T-helper 17 cell (primary cell): ENCODE data around the gene CCDC187. TPM values are rescaled to one million over a fixed set of nuclear protein-coding genes. Genes with fewer than 3 reads are reported as not detected.

ENCODE experiments used
- ATAC-seq: fragments of 150-1000 bp; cut with Tn5 transposase; 2 replicates; pipeline ENCODE4 v1.10.0; 2021; ENCODE audit warnings: mild to moderate bottlenecking, moderate library complexity
- DNase-seq, 3 donors: peaks; one replicate each; pipeline versions ENCODE4 v3.0.0 to v3.0.0-alpha.2; 2020 to 2021
- H3K9me3 ChIP-seq: one replicate; pipeline ENCODE4 v1.7.0; 2013; ENCODE audit warnings: low read length, mild to moderate bottlenecking; ENCODE audit not compliant: control insufficient read depth, poor library complexity, severe bottlenecking
- H3K27ac Mint-ChIP-seq: one replicate; pipeline ENCODE4 v1.8.0; 2022; ENCODE audit warnings: mild to moderate bottlenecking, moderate library complexity, mixed read lengths
- H3K27me3 Mint-ChIP-seq: one replicate; pipeline ENCODE4 v1.8.0; 2022; ENCODE audit warnings: mixed read lengths
- H3K36me3 Mint-ChIP-seq: one replicate; pipeline ENCODE4 v1.8.0; 2022; ENCODE audit warnings: low read depth, mixed read lengths
- H3K4me1 Mint-ChIP-seq: one replicate; pipeline ENCODE4 v1.8.0; 2022; ENCODE audit warnings: mild to moderate bottlenecking, mixed read lengths
- H3K4me3 Mint-ChIP-seq: one replicate; pipeline ENCODE4 v1.8.0; 2022; ENCODE audit warnings: mild to moderate bottlenecking, moderate library complexity, mixed read lengths
- total RNA-seq, 4 donors: library from RNA in 2 of 4; stranded (reverse) in 2 of 4; gene quantifications; one replicate each; pipeline ENCODE4 v1.2.3 and lab custom pipeline; 2022 to 2026

Gene CCDC187
- total RNA-seq, 2 donors from 2014 or later, result 0.12 TPM; not detected in 1

- H3K27me3 Mint-ChIP-seq, result no peaks in the 10 kb centered on the region
- no peaks in the 10 kb centered on the region for H3K9me3 ChIP-seq
- H3K4me1 Mint-ChIP-seq, result peaks cover 12% of the 10 kb centered on the region
- H3K27ac Mint-ChIP-seq, result peak overlapping the region; percentile 72
- H3K36me3 Mint-ChIP-seq, result no peaks in the 10 kb centered on the region
- DNase-seq (peak in 2 of 3 donors; percentile 15 to 22), ATAC-seq (peak; percentile 57)
- peak overlapping the region; percentile 84 for H3K4me3 Mint-ChIP-seq
Measured at GRCh38 chr9:136225366-136225747, 78.5 kb downstream of the CCDC187 start.

GRCh38 chr9:136223871-136224640 is 79.8 kb downstream of the CCDC187 start:
- Mint-ChIP-seq H3K27ac (no peak overlapping the region), H3K4me1 (peaks cover 12% of the 10 kb centered on the region), H3K36me3 (no peaks in the 10 kb centered on the region)

GRCh38 chr9:136222906-136223285 is 81.0 kb downstream of the CCDC187 start:
- no peaks in the 10 kb centered on the region for H3K9me3 ChIP-seq
- peaks cover 10% of the 10 kb centered on the region for H3K4me1 Mint-ChIP-seq
- DNase-seq, result no peak
- no peaks in the 10 kb centered on the region for H3K27me3 Mint-ChIP-seq
- H3K36me3 Mint-ChIP-seq, result no peaks in the 10 kb centered on the region
- no peak overlapping the region for H3K4me3 Mint-ChIP-seq
- no peak overlapping the region for H3K27ac Mint-ChIP-seq
- ATAC-seq, result no peak

More at GRCh38 chr9:136223871-136224640, 79.8 kb downstream of the CCDC187 start:
- ATAC-seq (no peak), DNase-seq (no peak)
- H3K4me3 Mint-ChIP-seq, result no peak overlapping the region
- H3K27me3 Mint-ChIP-seq, result no peaks in the 10 kb centered on the region
- H3K9me3 ChIP-seq, result no peaks in the 10 kb centered on the region

- H3K9me3 ChIP-seq, result no peaks in the 10 kb centered on the region
- Mint-ChIP-seq H3K27me3 (no peaks in the 10 kb centered on the region), H3K27ac (no peak overlapping the region), H3K4me3 (no peak overlapping the region), H3K36me3 (no peaks in the 10 kb centered on the region), H3K4me1 (peaks cover 10% of the 10 kb centered on the region)
- ATAC-seq (no peak), DNase-seq (no peak)
Measured at GRCh38 chr9:136222166-136222905, 81.6 kb downstream of the CCDC187 start.

GRCh38 chr9:136220017-136220729 is 83.7 kb downstream of the CCDC187 start:
- no peaks in the 10 kb centered on the region for H3K9me3 ChIP-seq
- Mint-ChIP-seq H3K4me3 (no peak overlapping the region), H3K27ac (peak overlapping the region; percentile 82), H3K27me3 (no peaks in the 10 kb centered on the region), H3K36me3 (no peaks in the 10 kb centered on the region), H3K4me1 (peaks cover 3% of the 10 kb centered on the region)
- DNase-seq (no peak), ATAC-seq (peak; percentile 65)

- DNase-seq (no peak), ATAC-seq (no peak)
- H3K27ac Mint-ChIP-seq, result no peak overlapping the region
- H3K4me3 Mint-ChIP-seq, result no peak overlapping the region
- no peaks in the 10 kb centered on the region for H3K9me3 ChIP-seq
- no peaks in the 10 kb centered on the region for H3K4me1 Mint-ChIP-seq
- no peaks in the 10 kb centered on the region for H3K27me3 Mint-ChIP-seq
- peaks cover 2% of the 10 kb centered on the region for H3K36me3 Mint-ChIP-seq
Measured at GRCh38 chr9:136219276-136219675, 84.6 kb downstream of the CCDC187 start.

GRCh38 chr9:136218673-136219072 is 85.2 kb downstream of the CCDC187 start:
- DNase-seq (no peak), ATAC-seq (no peak)
- Mint-ChIP-seq H3K4me1 (no peaks in the 10 kb centered on the region), H3K4me3 (no peak overlapping the region), H3K27me3 (no peaks in the 10 kb centered on the region), H3K36me3 (peaks cover 2% of the 10 kb centered on the region), H3K27ac (no peak overlapping the region)
- no peaks in the 10 kb centered on the region for H3K9me3 ChIP-seq

GRCh38 chr9:136218271-136218670 is 85.6 kb downstream of the CCDC187 start:
- DNase-seq (no peak), ATAC-seq (no peak)
- H3K27me3 Mint-ChIP-seq, result no peaks in the 10 kb centered on the region
- H3K36me3 Mint-ChIP-seq, result peaks cover 2% of the 10 kb centered on the region
- H3K4me3 Mint-ChIP-seq, result no peak overlapping the region
- no peaks in the 10 kb centered on the region for H3K9me3 ChIP-seq
- H3K4me1 Mint-ChIP-seq, result no peaks in the 10 kb centered on the region
- H3K27ac Mint-ChIP-seq, result no peak overlapping the region

- H3K36me3 Mint-ChIP-seq, result peaks cover 2% of the 10 kb centered on the region
- H3K4me3 Mint-ChIP-seq, result no peak overlapping the region
- no peak for DNase-seq
- no peaks in the 10 kb centered on the region for H3K9me3 ChIP-seq
- H3K27me3 Mint-ChIP-seq, result no peaks in the 10 kb centered on the region
- no peaks in the 10 kb centered on the region for H3K4me1 Mint-ChIP-seq
- ATAC-seq, result no peak
- H3K27ac Mint-ChIP-seq, result no peak overlapping the region
Measured at GRCh38 chr9:136216541-136217244, 87.2 kb downstream of the CCDC187 start.

GRCh38 chr9:136213733-136214132 is 90.2 kb downstream of the CCDC187 start:
- Mint-ChIP-seq H3K4me3 (no peak overlapping the region), H3K27me3 (no peaks in the 10 kb centered on the region), H3K4me1 (no peaks in the 10 kb centered on the region), H3K36me3 (peaks cover 2% of the 10 kb centered on the region), H3K27ac (no peak overlapping the region)
- DNase-seq, result no peak
- ATAC-seq, result no peak
- no peaks in the 10 kb centered on the region for H3K9me3 ChIP-seq

GRCh38 chr9:136212345-136212950 is 91.4 kb downstream of the CCDC187 start:
- Mint-ChIP-seq H3K27ac (no peak overlapping the region), H3K27me3 (no peaks in the 10 kb centered on the region), H3K36me3 (peaks cover 2% of the 10 kb centered on the region), H3K4me1 (no peaks in the 10 kb centered on the region), H3K4me3 (no peak overlapping the region)
- DNase-seq (no peak), ATAC-seq (no peak)
- H3K9me3 ChIP-seq, result no peaks in the 10 kb centered on the region

GRCh38 chr9:136211441-136212344 is 92.2 kb downstream of the CCDC187 start:
- ATAC-seq (no peak), DNase-seq (no peak)
- H3K4me3 Mint-ChIP-seq, result no peak overlapping the region
- H3K9me3 ChIP-seq, result no peaks in the 10 kb centered on the region
- peaks cover 5% of the 10 kb centered on the region for H3K36me3 Mint-ChIP-seq
- no peaks in the 10 kb centered on the region for H3K4me1 Mint-ChIP-seq
- H3K27ac Mint-ChIP-seq, result no peak overlapping the region
- H3K27me3 Mint-ChIP-seq, result no peaks in the 10 kb centered on the region
